Activated T-cell treated with anti-CD3 and anti-CD28 coated beads, Interleukin-2, amount 50 U/mL, for 4 hours (primary cell): ENCODE results near the gene RALB. TPM values are rescaled to one million over a fixed set of nuclear protein-coding genes. Genes with fewer than 3 reads are reported as not detected.
"Not testable (repeated sequence)": the region's sequence is repeated elsewhere in the genome, so short reads cannot be mapped to it uniquely, and the experiment has no call there.

Source experiments
- ATAC-seq, 2 donors: fragments of 200-7000 bp; cut with Tn5 transposase; one replicate each; pipeline ENCODE4 v1.10.0; 2021
- DNase-seq: peaks from one replicate; pipeline ENCODE4 v3.0.0-alpha.2; 2020
- H3K27me3 Mint-ChIP-seq: one replicate; pipeline ENCODE4 v1.8.0; 2021; ENCODE audit warnings: low read depth, mixed read lengths
- H3K36me3 Mint-ChIP-seq: one replicate; pipeline ENCODE4 v1.8.0; 2022; ENCODE audit warnings: mixed read lengths; ENCODE audit not compliant: insufficient read depth
- H3K4me1 Mint-ChIP-seq: one replicate; pipeline ENCODE4 v1.8.0; 2021; ENCODE audit warnings: low read depth, mixed read lengths
- H3K4me3 Mint-ChIP-seq: one replicate; pipeline ENCODE4 v1.8.0; 2021; ENCODE audit warnings: mild to moderate bottlenecking, moderate library complexity, mixed read lengths
- H3K9me3 Mint-ChIP-seq: one replicate; pipeline ENCODE4 v1.8.0; 2021; ENCODE audit warnings: mixed read lengths
- total RNA-seq, 3 donors: library from RNA; stranded (reverse); gene quantifications; one replicate each; pipeline ENCODE4 v1.2.1, GENCODE V29; 2021

The RALB gene
- total RNA-seq, 3 donors from 2014 or later, result 9.2 to 17.5 (median 13.0) TPM

DNA sequence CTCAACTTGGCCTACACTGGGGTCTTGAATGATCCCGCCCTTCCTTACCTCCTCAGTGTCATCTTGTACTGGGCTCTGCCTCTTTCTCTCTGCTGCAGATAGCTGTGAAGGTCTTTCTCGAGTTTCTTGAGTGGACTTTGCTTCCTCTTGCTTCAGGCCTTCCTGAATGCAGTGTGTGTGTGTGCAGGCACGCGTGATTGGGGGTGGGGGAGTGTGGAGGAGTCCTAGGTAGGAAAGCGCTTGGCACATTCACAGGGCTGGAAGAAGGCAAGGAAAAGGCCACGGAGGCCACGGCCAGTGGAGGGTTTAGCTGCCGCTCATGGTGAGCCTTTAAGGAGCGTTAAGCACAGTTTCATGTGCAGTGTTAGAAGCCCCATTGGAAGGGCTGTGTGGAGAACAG, 5.5 kb downstream of the RALB start:
- ATAC-seq (no peak), DNase-seq (no peak)
- Mint-ChIP-seq H3K4me1 (peaks cover 49% of the 10 kb centered on the region), H3K4me3 (no peak overlapping the region), H3K36me3 (peaks cover 14% of the 10 kb centered on the region), H3K27me3 (no peaks in the 10 kb centered on the region), H3K9me3 (peaks cover 4% of the 10 kb centered on the region)

DNA sequence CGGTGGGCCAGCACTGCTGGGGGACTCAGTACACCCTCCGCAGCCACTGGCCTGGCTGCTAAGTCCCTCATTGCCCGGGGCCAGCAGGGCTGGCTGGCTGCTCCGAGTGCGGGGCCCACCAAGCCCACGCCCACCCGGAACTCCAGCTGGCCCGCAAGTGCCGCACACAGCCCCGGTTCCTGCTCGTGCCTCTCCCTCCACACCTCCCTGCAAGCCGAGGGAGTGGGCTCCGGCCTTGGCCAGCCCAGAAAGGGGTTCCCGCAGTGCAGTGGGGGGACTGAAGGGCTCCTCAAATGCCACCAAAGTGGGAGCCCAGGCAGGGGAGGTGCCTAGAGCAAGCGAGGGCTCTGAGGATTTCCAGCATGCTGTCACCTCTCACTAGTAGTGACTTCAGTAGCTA, 7.3 kb downstream of the RALB start:
- H3K4me3 Mint-ChIP-seq, DNase-seq, H3K27me3 Mint-ChIP-seq, ATAC-seq, H3K9me3 Mint-ChIP-seq: not testable (repeated sequence)
- H3K36me3 Mint-ChIP-seq, result peaks cover 16% of the 10 kb centered on the region
- peaks cover 39% of the 10 kb centered on the region for H3K4me1 Mint-ChIP-seq

DNA sequence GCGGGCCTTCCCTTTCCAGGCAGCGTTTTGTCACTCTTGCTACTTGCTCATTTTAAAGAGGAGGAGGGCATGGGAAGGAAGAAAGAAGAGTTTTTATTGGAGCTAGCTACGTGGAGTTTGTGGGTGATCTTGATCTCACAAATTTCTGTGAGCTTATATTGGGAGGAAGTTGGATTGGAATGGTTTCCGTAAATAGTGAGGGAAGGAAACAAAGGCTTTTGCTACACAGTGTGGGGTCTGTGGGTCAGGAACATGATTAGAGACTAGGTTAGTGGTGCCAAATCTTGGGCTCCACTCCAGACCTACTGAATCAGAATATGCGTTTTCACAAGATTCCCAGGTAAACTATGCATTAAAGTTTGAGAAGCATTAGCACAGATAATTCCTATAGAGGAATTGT, 8.1 kb downstream of the RALB start:
- no peak for ATAC-seq
- Mint-ChIP-seq H3K27me3 (no peaks in the 10 kb centered on the region), H3K9me3 (peaks cover 4% of the 10 kb centered on the region), H3K36me3 (peaks cover 16% of the 10 kb centered on the region), H3K4me3 (no peak overlapping the region), H3K4me1 (peaks cover 38% of the 10 kb centered on the region)
- DNase-seq, result no peak

DNA sequence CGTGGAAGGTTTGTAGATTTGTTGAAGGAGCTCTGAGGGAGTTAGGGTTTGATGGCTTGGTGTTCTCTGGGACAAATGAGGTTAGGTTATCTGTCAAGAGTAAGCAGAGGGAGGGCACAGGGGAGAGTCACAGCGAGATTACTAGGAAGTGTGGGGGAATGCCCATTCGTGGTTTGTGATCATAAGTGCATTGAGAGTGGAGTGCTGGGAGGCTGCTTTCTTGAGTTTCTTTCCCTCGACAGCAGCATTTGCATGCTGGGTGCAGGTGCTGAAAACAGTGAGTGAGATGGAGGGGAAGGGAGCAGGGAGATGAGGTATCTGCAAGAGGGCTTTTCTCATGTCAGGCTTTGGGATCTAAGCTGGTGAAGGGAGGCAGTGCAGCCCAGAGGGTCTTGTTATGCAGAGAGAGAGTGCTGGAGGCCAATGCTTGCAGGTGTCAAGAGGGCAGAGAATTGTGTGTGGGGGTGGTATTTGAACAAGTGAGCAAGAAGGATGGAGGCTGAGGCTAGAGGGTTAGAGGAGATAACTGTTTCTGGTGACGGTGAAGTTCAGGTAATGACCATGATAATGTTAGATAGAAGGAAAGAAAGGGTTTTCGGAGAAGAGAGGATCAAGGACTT, 8.8 kb downstream of the RALB start:
- Mint-ChIP-seq H3K4me1 (peaks cover 31% of the 10 kb centered on the region), H3K9me3 (peaks cover 4% of the 10 kb centered on the region), H3K36me3 (peaks cover 16% of the 10 kb centered on the region), H3K4me3 (no peak overlapping the region), H3K27me3 (no peaks in the 10 kb centered on the region)
- ATAC-seq (peak; percentile 96 to 97), DNase-seq (no peak)

DNA sequence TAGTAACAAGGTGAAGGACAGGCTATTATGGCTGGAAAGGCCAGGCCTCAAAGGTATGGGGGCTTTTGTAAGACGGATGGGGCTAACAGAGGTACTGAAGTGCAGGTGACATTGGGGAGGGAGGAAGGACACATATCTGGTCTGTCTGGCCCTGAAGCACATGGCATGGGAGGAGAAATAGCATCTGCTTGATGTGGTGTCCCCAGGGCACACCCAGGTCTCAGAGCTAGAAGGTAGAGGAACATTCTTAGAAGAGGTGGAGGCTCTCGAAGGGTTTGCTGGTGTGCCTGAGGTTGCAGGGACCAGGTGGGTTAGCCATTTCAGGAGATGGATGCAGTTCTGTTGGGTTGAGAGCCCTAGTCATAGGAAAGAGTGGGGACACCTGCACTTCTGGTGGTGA, 9.5 kb downstream of the RALB start:
- Mint-ChIP-seq H3K36me3 (peaks cover 16% of the 10 kb centered on the region), H3K4me1 (peaks cover 29% of the 10 kb centered on the region), H3K4me3 (no peak overlapping the region), H3K27me3 (no peaks in the 10 kb centered on the region), H3K9me3 (peaks cover 4% of the 10 kb centered on the region)
- DNase-seq, result no peak
- ATAC-seq, result no peak

DNA sequence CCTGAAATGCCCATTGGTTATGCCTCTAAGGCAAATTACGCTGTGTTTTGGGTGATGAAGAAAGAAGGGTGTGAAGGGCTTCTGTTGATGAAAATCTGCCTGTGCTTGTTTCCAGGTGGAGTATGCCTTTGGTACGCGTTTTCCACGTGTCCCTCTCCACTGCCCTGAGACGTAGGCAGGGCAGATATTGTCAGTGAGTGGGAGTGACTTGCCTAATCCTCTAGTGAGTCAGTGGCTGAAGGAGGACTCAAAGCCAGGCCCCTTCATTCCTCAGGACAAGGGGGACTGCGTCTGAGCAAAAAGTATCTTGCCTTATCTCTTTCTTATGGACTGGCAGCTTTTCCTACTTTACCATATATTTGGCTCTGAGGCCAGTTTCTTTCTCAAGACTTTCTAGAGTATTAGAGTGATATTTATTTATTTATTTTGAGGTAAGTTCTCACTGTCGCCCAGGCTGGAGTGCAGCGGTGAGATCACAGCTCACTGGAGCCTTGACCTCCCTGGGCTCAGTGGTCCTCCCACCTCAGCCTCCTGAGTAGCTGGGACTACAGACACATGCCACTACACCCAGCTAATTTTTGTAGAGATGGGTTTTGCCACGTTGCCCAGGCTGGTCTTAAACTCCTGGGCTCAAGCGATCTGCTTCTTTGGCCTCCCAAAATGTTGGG, 10.2 kb downstream of the RALB start:
- peaks cover 4% of the 10 kb centered on the region for H3K9me3 Mint-ChIP-seq
- peaks cover 16% of the 10 kb centered on the region for H3K36me3 Mint-ChIP-seq
- H3K4me3 Mint-ChIP-seq, result no peak overlapping the region
- DNase-seq, result no peak
- peaks cover 26% of the 10 kb centered on the region for H3K4me1 Mint-ChIP-seq
- no peak for ATAC-seq
- no peaks in the 10 kb centered on the region for H3K27me3 Mint-ChIP-seq

DNA sequence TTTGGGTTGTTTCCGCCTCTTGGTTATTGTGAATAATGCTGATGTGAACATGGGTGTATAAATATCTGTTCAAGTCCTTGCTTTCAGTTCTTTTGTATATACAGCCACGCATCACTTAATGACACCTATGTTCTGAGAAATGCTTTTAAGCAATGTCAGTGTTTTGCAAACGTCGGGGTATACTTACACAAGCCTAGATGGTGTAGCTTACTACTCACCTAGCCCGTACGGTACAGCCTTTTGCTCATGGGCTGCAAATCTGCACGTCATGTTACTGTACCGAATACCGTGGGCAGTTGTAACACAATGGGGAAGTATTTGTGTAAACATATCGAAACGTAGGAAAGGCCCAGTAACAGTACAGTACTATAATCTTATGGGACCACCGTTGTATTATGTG, 12.4 kb downstream of the RALB start:
- ATAC-seq, result no peak

DNA sequence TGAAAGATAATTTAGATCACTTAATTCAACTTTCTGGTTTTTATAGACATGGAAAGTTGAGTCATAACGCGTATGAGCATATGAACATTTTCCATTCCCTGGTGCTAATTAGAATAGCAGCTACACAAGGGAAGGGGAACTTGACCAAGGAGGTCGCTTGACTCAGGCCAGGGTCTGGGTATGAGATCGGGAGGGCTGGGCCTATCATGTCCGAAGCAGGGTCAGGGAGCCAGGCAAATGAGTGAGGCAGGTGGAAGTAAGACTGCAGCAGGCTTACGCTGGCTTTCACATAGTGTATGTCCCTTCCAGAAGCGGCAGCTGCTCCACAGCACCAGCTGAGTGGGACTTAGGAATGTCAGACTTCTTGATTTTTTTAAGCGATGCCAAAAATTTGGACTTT, 14.7 kb downstream of the RALB start:
- Mint-ChIP-seq H3K4me3 (no peak overlapping the region), H3K9me3 (no peaks in the 10 kb centered on the region), H3K4me1 (peaks cover 17% of the 10 kb centered on the region), H3K36me3 (peaks cover 7% of the 10 kb centered on the region), H3K27me3 (no peaks in the 10 kb centered on the region)
- DNase-seq, result no peak
- peak; percentile 49 to 65 for ATAC-seq

More for the DNA sequence above, 12.4 kb downstream of the RALB start:
- peaks cover 17% of the 10 kb centered on the region for H3K4me1 Mint-ChIP-seq
- peaks cover 4% of the 10 kb centered on the region for H3K9me3 Mint-ChIP-seq
- H3K4me3 Mint-ChIP-seq, result no peak overlapping the region
- no peak for DNase-seq
- H3K36me3 Mint-ChIP-seq, result peaks cover 8% of the 10 kb centered on the region
- H3K27me3 Mint-ChIP-seq, result no peaks in the 10 kb centered on the region

DNA sequence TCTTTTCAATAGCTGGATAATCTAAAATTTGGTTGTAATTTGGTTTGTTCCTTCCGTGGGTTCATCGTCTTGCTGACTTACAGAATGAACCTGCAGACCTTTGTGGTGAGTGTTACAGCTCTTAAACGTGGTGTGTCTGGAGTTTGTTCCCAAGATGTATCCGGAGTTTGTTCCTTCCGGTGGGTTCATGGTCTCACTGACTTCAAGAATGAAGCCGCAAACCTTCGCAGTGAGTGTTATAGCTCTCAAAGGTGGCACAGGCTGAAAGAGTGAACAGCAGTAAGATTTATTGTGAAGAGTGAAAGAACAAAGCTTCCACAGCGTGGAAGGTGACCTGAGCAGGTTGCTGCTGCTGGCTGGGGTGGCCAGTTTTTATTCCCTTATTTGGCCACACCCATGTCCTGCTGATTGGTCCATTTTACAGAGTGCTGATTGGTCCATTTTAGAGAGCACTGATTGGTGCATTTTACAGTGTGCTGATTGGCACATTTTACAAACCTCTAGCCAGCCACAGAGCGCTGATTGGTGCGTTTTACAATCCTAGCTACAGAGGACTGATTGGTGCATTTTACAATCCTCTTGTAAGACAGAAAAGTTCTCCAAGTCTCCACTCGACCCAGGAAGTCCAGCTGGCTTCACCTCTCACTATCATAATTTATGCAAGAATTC, 16.6 kb downstream of the RALB start:
- DNase-seq (no peak), ATAC-seq (peak in 1 of 2 donors; percentile 27)
- no peaks in the 10 kb centered on the region for H3K27me3 Mint-ChIP-seq
- peaks cover 7% of the 10 kb centered on the region for H3K36me3 Mint-ChIP-seq
- no peaks in the 10 kb centered on the region for H3K9me3 Mint-ChIP-seq
- H3K4me3 Mint-ChIP-seq, result no peak overlapping the region
- H3K4me1 Mint-ChIP-seq, result peaks cover 17% of the 10 kb centered on the region

DNA sequence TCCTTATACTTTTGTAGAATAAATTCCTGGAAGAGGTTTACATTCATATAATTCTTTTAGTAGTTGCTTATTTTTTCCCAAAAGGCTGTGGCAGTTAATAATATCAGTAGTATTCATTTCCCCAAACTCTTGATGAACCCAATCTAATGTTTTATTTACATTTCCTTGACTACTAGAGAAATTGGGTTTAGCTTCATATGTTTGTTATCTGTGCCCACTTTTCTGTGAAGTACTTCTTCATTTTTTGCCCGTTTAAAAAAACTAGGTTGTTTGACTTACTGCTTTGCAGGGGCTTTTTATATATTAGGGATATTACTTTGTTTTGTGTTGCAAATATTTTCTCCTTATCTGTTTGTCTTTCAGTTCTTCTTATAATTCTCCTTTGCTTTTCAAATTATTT, 17.2 kb downstream of the RALB start:
- H3K9me3 Mint-ChIP-seq, result no peaks in the 10 kb centered on the region
- ATAC-seq (no peak), DNase-seq (no peak)
- H3K27me3 Mint-ChIP-seq, result no peaks in the 10 kb centered on the region
- H3K36me3 Mint-ChIP-seq, result peaks cover 5% of the 10 kb centered on the region
- H3K4me1 Mint-ChIP-seq, result peaks cover 15% of the 10 kb centered on the region
- no peak overlapping the region for H3K4me3 Mint-ChIP-seq

DNA sequence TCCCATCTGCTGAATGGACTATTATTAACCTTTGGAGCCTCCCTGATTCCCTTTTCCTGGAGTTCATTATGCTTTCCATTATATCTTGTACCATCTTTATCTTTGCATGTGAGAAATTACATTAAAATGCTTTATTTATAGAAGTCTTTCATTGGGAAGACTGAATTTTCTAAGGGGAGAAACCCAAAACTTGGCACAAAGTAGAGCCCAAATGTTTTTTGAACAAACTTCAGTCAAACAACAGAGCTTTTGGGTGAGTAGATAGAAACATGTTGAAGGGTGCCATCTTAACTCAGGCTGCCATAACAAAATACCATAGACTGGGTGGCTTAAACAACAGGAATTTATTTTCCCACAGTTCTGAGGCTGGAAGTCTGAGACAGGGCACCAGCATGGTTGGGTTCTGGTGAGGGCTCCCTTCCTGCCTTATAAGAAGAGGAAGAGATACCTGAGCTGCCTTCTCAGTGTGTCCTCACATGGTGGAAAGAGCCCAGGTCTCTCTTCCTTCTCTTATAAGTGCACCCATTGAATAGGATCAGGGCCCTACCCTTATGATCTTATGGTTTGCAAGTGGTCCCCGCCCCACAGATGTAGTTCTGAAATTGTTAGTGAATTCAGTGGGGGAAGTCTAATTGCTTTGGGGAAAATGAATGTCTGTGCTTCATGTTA, 19.2 kb downstream of the RALB start:
- Mint-ChIP-seq H3K4me1 (peaks cover 9% of the 10 kb centered on the region), H3K36me3 (peaks cover 5% of the 10 kb centered on the region), H3K9me3 (no peaks in the 10 kb centered on the region), H3K27me3 (no peaks in the 10 kb centered on the region), H3K4me3 (no peak overlapping the region)
- DNase-seq, result no peak
- ATAC-seq, result no peak

DNA sequence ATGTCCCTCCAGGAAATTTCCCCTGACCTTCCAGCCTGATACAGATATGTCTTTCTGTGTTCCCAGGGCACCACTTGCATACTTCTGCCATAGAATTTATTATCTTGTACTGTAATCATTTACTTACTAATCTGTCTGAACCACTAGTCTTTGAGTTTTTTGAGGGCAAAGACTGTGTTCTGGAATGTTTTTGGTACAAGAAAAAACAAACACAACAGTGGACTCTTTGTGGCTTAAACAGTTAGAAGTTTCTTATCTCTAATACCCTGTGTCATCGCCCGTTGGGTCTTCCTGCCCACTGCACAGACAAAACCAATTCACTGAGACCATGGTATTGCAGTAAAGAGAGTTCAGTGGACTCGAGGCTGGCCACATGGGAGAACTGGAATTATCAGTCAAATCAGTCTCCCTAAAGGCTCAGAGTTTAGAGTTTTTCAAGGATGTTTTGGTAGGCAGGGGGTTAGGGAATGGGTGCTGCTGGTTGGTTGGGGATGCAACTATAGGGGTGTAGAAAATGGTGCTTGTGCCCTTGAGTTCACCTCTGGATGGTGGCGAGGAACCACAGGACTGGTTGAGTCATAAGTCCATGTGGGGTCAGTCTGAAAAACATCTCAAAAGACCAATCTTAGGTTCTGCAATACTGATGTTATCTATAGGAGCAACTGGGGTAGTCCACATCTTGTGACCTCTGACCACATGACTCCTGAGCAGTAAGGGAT, 20.3 kb downstream of the RALB start:
- Mint-ChIP-seq H3K4me1 (peaks cover 2% of the 10 kb centered on the region), H3K9me3 (no peaks in the 10 kb centered on the region), H3K4me3 (no peak overlapping the region), H3K36me3 (peaks cover 4% of the 10 kb centered on the region), H3K27me3 (no peaks in the 10 kb centered on the region)
- ATAC-seq, result no peak
- DNase-seq, result no peak

DNA sequence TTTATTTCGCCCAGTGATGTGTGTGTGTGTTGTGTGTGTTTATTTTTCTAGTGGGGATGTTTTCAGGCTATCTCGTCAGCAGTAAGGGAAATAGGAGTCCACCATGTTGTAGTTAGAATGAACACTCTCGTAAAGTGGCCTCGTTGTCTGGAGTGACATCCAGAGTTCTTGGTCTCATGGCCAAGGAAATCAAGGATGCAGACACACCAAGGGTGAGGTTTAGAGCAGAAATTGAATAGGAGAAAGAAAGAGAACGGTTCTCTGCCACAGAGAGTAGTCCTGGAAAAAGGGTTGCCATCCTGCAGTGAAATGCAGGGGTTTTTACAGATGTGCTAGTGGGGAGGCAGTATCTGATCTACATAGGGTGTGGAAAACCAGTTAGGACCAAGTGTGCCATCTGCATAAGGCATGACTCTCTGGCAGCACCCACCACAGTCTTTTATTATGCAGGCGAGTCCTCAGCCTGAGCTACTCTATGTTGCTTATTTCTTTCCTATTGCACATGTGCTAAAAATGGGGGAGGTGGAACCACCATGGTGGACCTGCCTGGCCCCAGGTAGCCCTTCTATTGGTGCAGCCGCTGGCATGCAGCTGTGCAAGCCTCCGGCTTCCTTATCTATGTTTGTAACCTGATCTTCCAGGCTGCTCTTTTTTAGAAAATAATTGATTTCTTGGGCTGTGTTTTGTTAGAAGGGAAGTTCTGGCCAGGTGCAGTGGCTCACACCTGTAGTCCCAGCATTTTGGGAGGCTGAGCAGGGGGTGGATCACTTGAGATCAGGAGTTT, 23.2 kb downstream of the RALB start:
- no peaks in the 10 kb centered on the region for H3K27me3 Mint-ChIP-seq
- H3K4me3 Mint-ChIP-seq, result no peak overlapping the region
- peaks cover 19% of the 10 kb centered on the region for H3K36me3 Mint-ChIP-seq
- ATAC-seq (no peak), DNase-seq (no peak)
- peaks cover 2% of the 10 kb centered on the region for H3K4me1 Mint-ChIP-seq
- H3K9me3 Mint-ChIP-seq, result no peaks in the 10 kb centered on the region
